HUDEP-2 (cell line): Measurements from ENCODE around the gene SNAPC5.
"Not testable (repeated sequence)": the region's sequence is repeated elsewhere in the genome, so short reads cannot be mapped to it uniquely, and the experiment has no call there.

ENCODE experiments used
- DNase-seq, 76 experiments: peaks; one replicate each; lab custom pipeline; 2025; ENCODE audit not compliant: unreplicated experiment in 76 of 76; lab: John Stamatoyannopoulos, UW

The SNAPC5 gene

GRCh38 chr15:66461294-66461693, 36.3 kb downstream of the SNAPC5 start:
- not testable (repeated sequence) for DNase-seq

GRCh38 chr15:66459818-66460615, 37.5 kb downstream of the SNAPC5 start:
- no peak for DNase-seq

GRCh38 chr15:66456211-66456610, 41.4 kb downstream of the SNAPC5 start:
- DNase-seq, result no peak

GRCh38 chr15:66454143-66454542, 43.4 kb downstream of the SNAPC5 start:
- DNase-seq, result no peak

GRCh38 chr15:66452971-66453580, 44.5 kb downstream of the SNAPC5 start:
- no peak for DNase-seq

GRCh38 chr15:66452420-66452819, 45.1 kb downstream of the SNAPC5 start:
- no peak for DNase-seq
